Activated CD4-positive, alpha-beta T cell treated with anti-CD3 and anti-CD28 coated beads for 1 hour (primary cell): ENCODE results near the gene ATG4A.

Experiments
- DNase-seq: peaks from one replicate; pipeline ENCODE4 v3.0.0-alpha.2; 2020

ATG4A gene, protein sequence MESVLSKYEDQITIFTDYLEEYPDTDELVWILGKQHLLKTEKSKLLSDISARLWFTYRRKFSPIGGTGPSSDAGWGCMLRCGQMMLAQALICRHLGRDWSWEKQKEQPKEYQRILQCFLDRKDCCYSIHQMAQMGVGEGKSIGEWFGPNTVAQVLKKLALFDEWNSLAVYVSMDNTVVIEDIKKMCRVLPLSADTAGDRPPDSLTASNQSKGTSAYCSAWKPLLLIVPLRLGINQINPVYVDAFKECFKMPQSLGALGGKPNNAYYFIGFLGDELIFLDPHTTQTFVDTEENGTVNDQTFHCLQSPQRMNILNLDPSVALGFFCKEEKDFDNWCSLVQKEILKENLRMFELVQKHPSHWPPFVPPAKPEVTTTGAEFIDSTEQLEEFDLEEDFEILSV

GRCh38 chrX:108091264-108091877 lies at the start of gene ATG4A, which contains the start of gene PSMD10:
Gene ATG4A (plus strand): TSS chrX:108091778. CDS start chrX:108091827, 49 bp downstream.
Gene PSMD10 (minus strand): TSS chrX:108091542. CDS start chrX:108091520, 22 bp downstream.
- peak; percentile 80 for DNase-seq

- no peak for DNase-seq
These were observed 46.9 kb upstream of the ATG4A start, which contains the start of gene VSIG1 for GRCh38 chrX:108044554-108045256. Gene VSIG1 (plus strand): TSS chrX:108045065. CDS start chrX:108045131, 66 bp downstream.

DNA sequence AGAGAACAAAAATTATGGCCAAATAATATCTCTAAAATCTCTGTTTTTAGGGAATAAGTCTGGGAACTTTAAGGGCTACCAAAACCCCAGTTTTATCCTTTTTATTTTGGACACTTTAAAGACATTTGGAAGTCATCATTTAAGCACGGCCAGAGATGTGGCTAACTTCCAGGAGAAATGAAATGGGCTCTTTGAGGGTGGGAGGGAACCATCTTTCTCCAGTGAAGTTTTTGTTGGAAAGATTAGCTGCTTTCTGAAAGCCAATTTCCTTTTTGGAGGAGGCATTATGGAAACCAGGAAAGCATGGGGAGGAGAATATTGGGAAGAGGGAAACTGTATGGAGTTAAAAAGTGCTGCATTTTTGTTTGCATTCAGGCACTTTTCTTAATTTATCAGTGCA lies 41.9 kb upstream of the ATG4A start:
- no peak for DNase-seq

- no peak for DNase-seq
These were observed 38.4 kb upstream of the ATG4A start for GRCh38 chrX:108053218-108053617.

- no peak for DNase-seq
These were observed 36.0 kb upstream of the ATG4A start for GRCh38 chrX:108055546-108055945.

GRCh38 chrX:108059801-108060200 lies 31.8 kb upstream of the ATG4A start:
- no peak for DNase-seq

DNA sequence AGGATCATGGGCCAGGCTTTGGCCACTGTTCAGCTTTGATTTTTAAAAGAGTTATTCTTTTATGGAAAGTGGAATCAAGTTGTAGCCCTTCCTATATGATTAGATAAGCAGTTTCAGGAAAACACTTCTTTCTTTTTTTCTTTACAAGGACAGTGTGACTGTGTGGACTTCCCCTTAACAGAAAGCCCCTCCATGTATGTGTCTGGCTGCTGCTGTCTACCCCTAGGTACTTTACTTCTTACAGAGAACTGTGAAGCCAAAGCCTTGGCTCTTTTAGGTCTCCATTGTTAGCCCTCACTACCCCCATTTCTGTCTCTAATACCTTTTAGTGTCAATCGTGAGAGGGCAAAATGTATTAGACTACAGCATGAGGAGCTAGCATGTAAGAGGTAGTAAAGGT lies 27.6 kb upstream of the ATG4A start:
- no peak for DNase-seq

DNA sequence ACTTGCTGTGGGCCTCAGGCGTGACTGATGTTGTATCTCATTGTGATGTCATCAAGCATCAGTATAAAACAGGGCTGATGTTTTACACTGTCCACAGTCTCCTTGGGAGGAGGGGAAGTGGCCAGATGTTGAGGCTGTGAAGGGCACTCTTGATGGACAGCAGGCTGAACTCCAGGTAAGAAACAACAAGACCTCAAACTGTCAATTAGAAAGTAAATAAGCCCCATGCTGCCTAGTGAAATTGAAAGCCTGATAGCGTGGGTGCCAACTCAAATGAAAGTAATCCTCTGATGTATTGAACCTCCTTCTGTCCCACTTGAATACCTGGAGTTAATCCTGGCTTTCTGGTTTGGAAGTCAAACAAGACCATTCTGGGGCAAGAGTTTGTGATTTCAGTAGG lies 27.0 kb upstream of the ATG4A start:
- DNase-seq: no peak

GRCh38 chrX:108068121-108068520 lies 23.5 kb upstream of the ATG4A start:
- DNase-seq: no peak

DNA sequence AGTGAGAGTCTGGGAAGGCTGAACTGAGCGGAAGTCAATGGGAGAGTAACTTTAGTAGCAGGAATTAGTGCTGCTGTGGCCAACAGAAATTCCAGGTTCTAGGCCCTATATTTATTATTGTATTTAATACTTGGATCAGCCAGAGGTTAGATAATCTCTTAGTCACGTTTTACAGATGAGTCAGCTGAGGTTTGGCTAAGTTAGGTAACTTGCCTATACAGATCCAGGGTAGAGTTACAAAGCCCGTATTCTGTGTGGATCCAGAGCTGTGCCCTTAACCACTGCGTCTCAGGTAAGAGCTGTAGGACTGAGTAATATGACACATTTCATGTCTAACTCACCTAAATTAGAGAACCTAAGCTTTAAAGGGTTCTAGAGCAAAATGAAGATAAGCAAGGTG lies 20.7 kb upstream of the ATG4A start:
- no peak for DNase-seq

DNA sequence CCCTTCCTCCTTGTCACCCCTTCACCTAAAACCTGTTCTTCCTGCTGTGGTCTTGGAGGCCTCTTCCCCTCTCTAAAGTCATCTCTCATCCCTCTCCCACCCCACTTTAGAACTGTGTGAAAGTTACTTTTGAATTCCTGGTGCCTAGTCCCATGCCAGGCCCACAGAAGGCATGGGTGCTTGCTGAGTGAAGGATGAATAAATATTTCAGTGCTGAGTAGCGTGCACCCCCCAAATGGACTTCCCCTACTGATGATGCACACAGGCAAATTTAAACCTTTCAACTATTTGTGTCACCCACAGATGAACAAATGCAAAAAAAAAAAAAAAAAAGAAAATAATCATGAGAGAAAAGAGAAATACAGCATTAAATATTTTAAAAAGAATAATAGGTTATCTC lies 20.0 kb upstream of the ATG4A start:
- no peak for DNase-seq

- no peak for DNase-seq
These were observed 18.8 kb upstream of the ATG4A start for GRCh38 chrX:108072746-108073145.

DNA sequence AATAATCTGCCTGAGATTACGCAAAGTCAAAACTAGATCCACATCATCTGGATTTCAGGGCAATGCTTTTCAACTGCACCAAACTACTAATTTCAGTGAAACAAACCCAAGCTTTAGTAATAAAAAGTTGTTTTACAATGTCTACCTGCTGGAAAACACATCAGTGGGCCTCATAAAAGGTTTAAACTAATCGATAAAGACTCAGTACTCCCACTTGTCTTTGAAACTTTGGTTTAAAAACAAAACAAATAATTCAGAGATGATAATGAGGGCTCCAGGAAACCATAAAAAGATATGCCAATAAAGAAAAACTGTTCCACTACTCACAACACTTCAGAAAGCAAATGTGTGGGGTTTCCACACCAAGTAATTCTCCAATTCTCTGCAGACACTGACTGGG lies 10.5 kb upstream of the ATG4A start:
- DNase-seq: no peak

- DNase-seq: no peak
These were observed 3.8 kb upstream of the ATG4A start for GRCh38 chrX:108087792-108088191.

GRCh38 chrX:108088511-108088910 lies 3.1 kb upstream of the ATG4A start:
- no peak for DNase-seq

DNA sequence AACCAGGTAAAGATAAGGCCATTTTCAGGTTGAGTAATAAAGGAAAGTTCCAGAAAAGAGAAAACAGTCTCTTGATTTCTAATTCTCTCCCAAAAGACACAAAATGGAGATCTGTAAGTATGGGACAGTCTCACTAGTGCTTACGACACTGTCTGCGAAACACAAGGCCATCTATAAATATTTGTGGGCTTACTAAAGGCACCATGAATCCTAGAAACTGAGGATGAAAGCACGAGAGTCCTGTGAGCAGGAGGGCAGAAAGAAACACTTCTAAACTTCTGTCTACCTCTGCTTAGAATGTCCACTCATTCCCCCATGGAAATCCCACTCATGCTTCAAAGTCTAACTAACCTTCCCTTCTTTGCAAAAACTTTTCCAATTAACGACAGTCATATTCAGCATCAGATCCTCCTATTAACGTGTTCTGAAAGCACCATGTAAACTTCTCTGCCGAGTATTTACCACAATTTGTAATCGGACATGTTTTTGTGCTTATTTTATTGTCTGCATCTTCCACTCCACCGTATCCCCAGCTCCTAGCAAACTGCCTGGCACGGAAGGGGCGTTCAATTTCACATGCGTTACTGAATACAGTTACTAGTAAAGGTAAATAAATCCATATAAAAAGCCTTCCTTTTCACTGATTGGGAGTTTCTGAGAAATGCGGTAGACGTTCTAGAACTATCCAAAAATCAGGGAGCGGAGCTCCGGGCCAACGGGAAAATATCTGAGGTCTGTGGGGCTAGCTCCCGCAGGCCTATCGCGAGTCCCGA lies 901 bp upstream of the ATG4A start:
- no peak for DNase-seq

DNA sequence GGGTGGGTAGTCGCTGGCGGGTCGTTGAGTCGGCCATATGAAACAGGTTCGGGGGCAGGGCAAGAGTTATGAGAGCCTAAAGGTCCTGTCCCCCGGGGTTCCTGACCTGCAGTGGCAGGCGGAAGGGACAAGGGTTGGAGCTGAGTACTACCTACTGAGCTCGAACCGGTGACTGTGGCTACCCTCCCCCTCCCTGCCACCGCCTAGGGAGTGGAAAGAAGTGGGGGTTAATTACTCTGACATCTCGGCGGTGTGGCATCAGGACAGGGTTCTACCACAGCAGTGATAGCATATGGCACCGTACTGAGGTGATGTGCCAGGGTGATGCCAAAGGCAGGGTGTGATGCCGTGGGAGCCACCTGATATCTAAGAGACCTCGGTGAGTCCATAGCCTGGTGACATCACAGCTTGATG lies 307 bp downstream of the ATG4A start:
- no peak for DNase-seq

DNA sequence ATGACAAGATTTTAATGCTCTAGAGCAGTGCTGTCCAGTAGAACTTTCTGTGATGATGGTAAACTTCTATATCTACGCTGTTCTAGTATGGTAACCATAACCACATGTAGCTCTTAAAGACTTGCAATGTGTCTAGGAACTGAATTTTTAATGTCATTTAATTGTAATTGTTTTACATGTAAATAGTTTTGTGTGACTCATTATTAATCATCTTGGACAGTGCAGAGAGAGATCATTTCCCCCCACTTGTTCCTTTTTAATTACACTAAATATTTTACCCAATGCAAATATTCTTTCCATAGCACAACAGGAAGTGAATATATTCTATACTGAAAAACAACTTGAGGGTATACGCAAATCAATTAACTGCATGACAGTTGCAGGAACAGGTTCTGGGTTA lies 5.8 kb downstream of the ATG4A start:
- DNase-seq: no peak

DNA sequence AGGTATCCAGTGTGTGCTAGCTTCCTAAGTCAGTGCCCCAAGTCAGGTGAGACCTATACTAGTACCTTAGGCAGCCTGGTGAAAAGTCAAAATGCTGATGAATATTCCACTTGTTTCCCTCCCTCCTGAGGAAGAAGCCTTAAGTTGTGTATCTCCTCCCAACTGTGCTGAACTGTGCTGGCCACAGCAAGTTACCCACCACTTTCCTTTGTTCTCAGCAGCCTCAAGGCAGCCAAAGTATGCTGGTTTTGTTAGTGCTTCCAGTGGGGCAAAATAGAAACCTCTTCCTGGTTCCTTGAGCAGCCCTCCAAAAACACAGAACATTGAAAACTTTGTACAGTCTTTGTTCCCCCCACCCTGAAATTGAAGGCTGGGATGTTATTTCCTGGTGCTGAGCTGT lies 13.9 kb downstream of the ATG4A start:
- no peak for DNase-seq

GRCh38 chrX:108114541-108114940 lies 23.0 kb downstream of the ATG4A start:
- no peak for DNase-seq

DNA sequence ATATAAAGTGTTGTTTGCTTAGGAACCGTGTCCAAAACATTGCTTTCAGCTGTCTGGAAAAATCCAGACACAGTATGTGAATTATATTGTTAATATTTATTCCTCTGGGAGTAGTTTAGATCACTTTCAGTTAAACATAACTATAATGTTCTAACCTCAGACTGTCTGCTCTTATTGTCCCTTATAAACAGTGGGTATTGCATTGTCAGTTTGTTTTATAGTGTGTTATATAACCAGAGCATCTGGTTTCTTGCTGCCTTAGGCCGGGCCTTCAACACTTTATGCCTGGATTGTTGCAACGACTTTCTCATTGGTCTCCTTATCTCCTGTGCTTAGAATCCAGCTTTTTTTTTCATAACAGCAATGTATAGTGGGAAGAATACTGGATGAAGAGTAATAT lies 26.4 kb downstream of the ATG4A start:
- DNase-seq: no peak

- no peak for DNase-seq
These were observed 29.7 kb downstream of the ATG4A start for GRCh38 chrX:108121291-108121690.

DNA sequence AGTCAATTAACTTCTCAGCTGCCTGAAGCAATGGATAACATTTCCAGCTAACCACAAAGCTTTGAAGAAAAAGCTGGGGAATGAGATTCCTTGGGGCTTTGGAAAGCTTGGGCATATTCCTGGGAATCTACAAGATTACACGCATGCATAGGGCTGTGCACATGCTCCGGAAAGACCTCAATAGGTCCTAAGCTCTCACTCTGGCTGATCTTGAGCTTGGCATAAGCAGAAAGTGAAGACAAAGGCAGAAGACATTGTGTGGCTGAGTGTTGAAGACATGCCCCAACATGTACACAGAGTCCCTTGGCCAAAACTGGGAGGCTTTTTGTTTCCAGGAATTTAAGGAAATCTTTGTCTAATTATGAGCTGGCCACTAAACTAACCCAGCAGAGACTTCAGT lies 31.2 kb downstream of the ATG4A start:
- no peak for DNase-seq
